H1 (cell line): ENCODE results near the gene ALPI. TPM values are rescaled to one million over a fixed set of nuclear protein-coding genes. Genes with fewer than 3 reads are reported as not detected.
"Not testable (repeated sequence)": the region's sequence is repeated elsewhere in the genome, so short reads cannot be mapped to it uniquely, and the experiment has no call there.

Experiments used
- CTCF ChIA-PET: fragments of 300-600 bp; sonication (Branson Sonifier 250); formaldehyde crosslinking; loops from one replicate; lab custom pipeline; 2021; ENCODE audit not compliant: partially characterized antibody; lab: Charles Lee
- POLR2A ChIA-PET: fragments of 300-600 bp; sonication (Branson Sonifier 250); formaldehyde crosslinking; loops from one replicate; lab custom pipeline; 2021; ENCODE audit warnings: inconsistent platforms; ENCODE audit not compliant: partially characterized antibody; lab: Charles Lee
- DNase-seq, 2 experiments: peaks; one replicate each; pipeline versions ENCODE4 v3.0.0 to v3.0.0-alpha.2; 2010 to 2022; ENCODE audit warnings: low spot score in 2 of 2, low read depth in 1 of 2, mixed read lengths in 1 of 2
- FAIRE-seq: peaks from 2 replicates; lab custom pipeline; 2011; peaks lifted over from hg19 to GRCh38; lab: Jason Lieb, UNC
- H2AFZ ChIP-seq: 2 replicates; pipeline ENCODE4 v1.8.1; 2012; ENCODE audit warnings: low read length, inconsistent platforms
- H2AK5ac ChIP-seq: 2 replicates; pipeline ENCODE4 v1.6.1; 2013; ENCODE audit warnings: low read depth, low read length
- H2BK120ac ChIP-seq: replicated peaks from 2 replicates; pipeline ENCODE3; 2013; ENCODE audit warnings: low read depth, low read length, inconsistent platforms
- H2BK12ac ChIP-seq: 2 replicates; pipeline ENCODE4 v1.6.1; 2013; ENCODE audit warnings: low read depth, low read length
- H2BK15ac ChIP-seq: 2 replicates; pipeline ENCODE4 v1.6.1; 2013; ENCODE audit warnings: low read length
- H2BK20ac ChIP-seq: 2 replicates; pipeline ENCODE4 v1.6.1; 2013; ENCODE audit warnings: low read length
- H2BK5ac ChIP-seq: 2 replicates; pipeline ENCODE4 v1.6.1; 2013; ENCODE audit warnings: low read depth, low read length
- H3K14ac ChIP-seq: 2 replicates; pipeline ENCODE4 v1.6.1; 2013; ENCODE audit warnings: inconsistent platforms; ENCODE audit not compliant: insufficient read length
- H3K18ac ChIP-seq: 2 replicates; pipeline ENCODE4 v1.6.1; 2013; ENCODE audit warnings: low read length; ENCODE audit errors: extremely low read depth
- H3K23ac ChIP-seq: 2 replicates; pipeline ENCODE4 v1.6.1; 2013; ENCODE audit warnings: inconsistent platforms; ENCODE audit not compliant: insufficient read length
- H3K23me2 ChIP-seq: 2 replicates; pipeline ENCODE4 v1.6.1; 2013; ENCODE audit warnings: low read depth, low read length
- H3K27ac ChIP-seq: 2 replicates; pipeline ENCODE4 v1.6.1; 2011; ENCODE audit warnings: low read depth, low read length, inconsistent platforms
- H3K27me3 ChIP-seq, 4 experiments: replicated peaks in 1 of 4; 1 replicate in 1 of 4; 2 replicates in 3 of 4; pipeline versions ENCODE4 v1.6.1 to v1.8.1; 2011 to 2013; ENCODE audit warnings: low read length in 3 of 4, mild to moderate bottlenecking in 3 of 4, inconsistent platforms in 2 of 4, mixed read lengths in 2 of 4, moderate library complexity in 1 of 4; ENCODE audit not compliant: control insufficient read depth in 3 of 4, insufficient read depth in 3 of 4; ENCODE audit errors: extremely low read depth in 1 of 4
- H3K36me3 ChIP-seq, 4 experiments: 2 replicates each; pipeline versions ENCODE4 v1.6.1 to v1.8.1; 2011 to 2013; ENCODE audit warnings: mild to moderate bottlenecking in 4 of 4, low read length in 3 of 4, moderate library complexity in 2 of 4, control low read depth in 1 of 4, inconsistent platforms in 1 of 4; ENCODE audit not compliant: insufficient read depth in 4 of 4, control insufficient read depth in 2 of 4
- H3K4ac ChIP-seq: replicated peaks from 2 replicates; pipeline ENCODE3; 2013; ENCODE audit warnings: low read length, low read depth, mixed read lengths, inconsistent platforms; ENCODE audit not compliant: insufficient read length
- H3K4me1 ChIP-seq, 4 experiments: replicated peaks in 1 of 4; 1 replicate in 1 of 4; 2 replicates in 3 of 4; pipeline versions ENCODE4 v1.6.1 to v1.8.1; 2011 to 2013; ENCODE audit warnings: low read length in 3 of 4, inconsistent platforms in 2 of 4, mixed read lengths in 1 of 4; ENCODE audit not compliant: insufficient read depth in 4 of 4, control insufficient read depth in 3 of 4
- H3K4me2 ChIP-seq, 2 experiments: 2 replicates each; pipeline versions ENCODE4 v1.6.1 to v1.8.1; 2011 to 2013; ENCODE audit warnings: low read depth in 2 of 2, low read length in 2 of 2, control low read depth in 1 of 2, inconsistent platforms in 1 of 2, mild to moderate bottlenecking in 1 of 2; ENCODE audit not compliant: insufficient read depth in 1 of 2
- H3K4me3 ChIP-seq, 4 experiments: fragments of 200-600, 300-600 bp in 1 of 4; sonication (generic), shearing (Covaris generic), sonication (Bioruptor Twin) in 1 of 4; 2 replicates each; pipeline versions ENCODE4 v1.5.1 to v1.8.1; 2011 to 2016; ENCODE audit warnings: low read length in 4 of 4, low read depth in 3 of 4, control low read depth in 2 of 4, inconsistent platforms in 2 of 4, mild to moderate bottlenecking in 2 of 4, mixed read lengths in 1 of 4, moderate library complexity in 1 of 4; ENCODE audit not compliant: insufficient read depth in 2 of 4; ENCODE audit errors: extremely low read depth in 1 of 4
- H3K56ac ChIP-seq: replicated peaks from 2 replicates; pipeline ENCODE3; 2013; ENCODE audit warnings: low read depth, mild to moderate bottlenecking, mixed read lengths, low read length, inconsistent platforms; ENCODE audit not compliant: insufficient read length
- H3K79me1 ChIP-seq: 2 replicates; pipeline ENCODE4 v1.6.1; 2013; ENCODE audit warnings: low read depth, low read length, control low read depth
- H3K79me2 ChIP-seq, 2 experiments: 2 replicates each; pipeline versions ENCODE4 v1.6.1 to v1.8.1; 2012 to 2013; ENCODE audit warnings: low read length in 2 of 2, mild to moderate bottlenecking in 2 of 2, inconsistent platforms in 1 of 2; ENCODE audit not compliant: insufficient read depth in 2 of 2, control insufficient read depth in 1 of 2
- H3K9ac ChIP-seq, 4 experiments: replicated peaks in 1 of 4; 1 replicate in 1 of 4; 2 replicates in 3 of 4; pipeline versions ENCODE4 v1.6.1 to v1.8.1; 2011 to 2013; ENCODE audit warnings: low read depth in 3 of 4, low read length in 3 of 4, control low read depth in 2 of 4, mild to moderate bottlenecking in 2 of 4, moderate library complexity in 2 of 4, inconsistent platforms in 1 of 4; ENCODE audit errors: extremely low read depth in 1 of 4
- H3K9me3 ChIP-seq, 2 experiments: 2 replicates each; pipeline versions ENCODE4 v1.6.1 to v1.8.1; 2012 to 2013; ENCODE audit warnings: mild to moderate bottlenecking in 2 of 2, moderate library complexity in 2 of 2, control low read depth in 1 of 2, inconsistent platforms in 1 of 2, low read depth in 1 of 2, low read length in 1 of 2, mixed read lengths in 1 of 2; ENCODE audit not compliant: insufficient read depth in 2 of 2
- H4K20me1 ChIP-seq, 2 experiments: replicated peaks in 1 of 2; 2 replicates each; pipeline versions ENCODE3 to v1.8.1; 2011 to 2013; ENCODE audit warnings: inconsistent platforms in 2 of 2, low read length in 2 of 2, mild to moderate bottlenecking in 1 of 2; ENCODE audit not compliant: insufficient read depth in 2 of 2, control insufficient read depth in 1 of 2
- H4K5ac ChIP-seq: 2 replicates; pipeline ENCODE4 v1.6.1; 2013; ENCODE audit warnings: low read length, low read depth, mixed read lengths, inconsistent platforms; ENCODE audit not compliant: insufficient read length
- H4K8ac ChIP-seq: 2 replicates; pipeline ENCODE4 v1.8.0; 2013; ENCODE audit warnings: mild to moderate bottlenecking, moderate library complexity, low read length, inconsistent platforms; ENCODE audit not compliant: insufficient read depth; ENCODE audit errors: extremely low read depth
- H4K91ac ChIP-seq: replicated peaks from 2 replicates; pipeline ENCODE3; 2013; ENCODE audit warnings: low read length, mixed read lengths, inconsistent platforms; ENCODE audit not compliant: insufficient read length
- POLR2A ChIP-seq, 2 experiments: IDR thresholded peaks; 1 replicate in 1 of 2; 2 replicates in 1 of 2; pipeline ENCODE4 v1.6.1; 2011; ENCODE audit warnings: low read depth in 2 of 2, low read length in 2 of 2, mild to moderate bottlenecking in 2 of 2; ENCODE audit errors: control extremely low read depth in 1 of 2
- POLR2AphosphoS5 ChIP-seq: IDR thresholded peaks from 2 replicates; pipeline ENCODE4 v1.6.1; 2011; ENCODE audit warnings: low read depth, low read length
- WGBS, 2 experiments: shearing (Covaris generic) in 1 of 2; methylation state at CpG; one replicate each; pipeline versions ENCODE4 v1.1.6 to v1.1.7; 2013 to 2015; ENCODE audit warnings: low lambda C conversion rate in 2 of 2, mixed read lengths in 2 of 2, inconsistent platforms in 1 of 2, low coverage in 1 of 2, missing lambda C conversion rate in 1 of 2; ENCODE audit not compliant: insufficient replicate concordance in 2 of 2, insufficient coverage in 1 of 2, insufficient read length in 1 of 2; ENCODE audit errors: extremely low coverage in 1 of 2, missing lambda C conversion rate in 1 of 2; 5-methylcytosine and 5-hydroxymethylcytosine counted together
- polyA plus RNA-seq, 7 experiments: library from polyadenylated mRNA; depleted of rRNA in 3 of 7; stranded (reverse) in 5 of 7; unstranded in 2 of 7; fragments of >200 nt in 5 of 7; fragments of 200-250 nt in 2 of 7; gene quantifications; 1 replicate in 5 of 7; 2 replicates in 1 of 7; 4 replicates in 1 of 7; pipeline versions ENCODE4 v1.2.1 to v1.2.3, GENCODE V29; 2011 to 2013; ENCODE audit warnings: missing spikeins in 2 of 7, mixed read lengths in 2 of 7
- total RNA-seq: library from RNA; stranded (reverse); fragmentation: NEBNext Ultra II Directional; extraction: Animal tissue kit (Norgen Biotek cat#: 25700); gene quantifications from 2 replicates; pipeline ENCODE4 v1.2.1, GENCODE V29; 2021

ALPI gene
- total and polyA plus RNA-seq, 2 of the 8 experiments (the other 6 are each of a cell fraction or from before 2014, with no cell fraction given) = not detected

- H3K9me3 ChIP-seq, H2BK12ac ChIP-seq, H3K23ac ChIP-seq, H3K27ac ChIP-seq, H3K4me2 ChIP-seq, H3K18ac ChIP-seq, H2BK120ac ChIP-seq, H3K79me1 ChIP-seq, H3K4me3 ChIP-seq, H3K79me2 ChIP-seq, H2AFZ ChIP-seq, H2BK20ac ChIP-seq, H2AK5ac ChIP-seq, FAIRE-seq, H2BK15ac ChIP-seq, H4K91ac ChIP-seq, H3K56ac ChIP-seq, H3K23me2 ChIP-seq, H3K27me3 ChIP-seq, H3K4me1 ChIP-seq, H3K4ac ChIP-seq, H2BK5ac ChIP-seq, H4K8ac ChIP-seq, H3K14ac ChIP-seq, H4K20me1 ChIP-seq, H4K5ac ChIP-seq, DNase-seq, H3K9ac ChIP-seq: not testable (repeated sequence)
- TF ChIP-seq POLR2AphosphoS5 (0 out of 2 replicates have a peak, but pooled peaks have one; percentile 25), POLR2A (IDR thresholded peaks at IDR 0.05; ENCODE audit: control extremely low read depth in 1 of 2, low read depth in 2 of 2, low read length in 2 of 2) (0 out of 3 replicates have a peak, but pooled peaks of 1 of the 2 experiments have one; percentile 14)
- peaks cover 0 to 21% (median 12%) of the 10 kb centered on the region in 4 experiments; a peak in 5 of 8 replicates for H3K36me3 ChIP-seq
- ChIA-PET POLR2A (interaction anchor here (1.2 to 8.5 kb wide), 3 partner anchors 10 to 25 kb away, joined by 5 to 70 read pairs (median 29); no protein-coding TSS in a partner anchor), CTCF (interaction anchor here (1.1 to 3.6 kb wide), 3 partner anchors 26 to 41 kb away, joined by 3 to 16 read pairs (median 5); no protein-coding TSS in a partner anchor)
- 95% methylated on average over 21 of the region's 40 CpGs; no CpG with 5 or more reads in 1 of the 2 experiments for WGBS, 2 experiments
Observed at GRCh38 chr2:232409617-232410016, 46.3 kb upstream of the ALPI start.
